Loucy (cell line): Measurements from ENCODE around the gene NR3C2.

Source experiments
- H2AFZ ChIP-seq: fragments of 200-600 bp; sonication (generic); 2 replicates; pipeline ENCODE4 v1.6.0; 2016; ENCODE audit warnings: antibody characterized with exemption, mild to moderate bottlenecking, low read length, moderate library complexity
- H3F3A ChIP-seq: fragments of 200-600 bp; 2 replicates; pipeline ENCODE4 v1.6.0; 2016; ENCODE audit warnings: antibody characterized with exemption, low read depth, mild to moderate bottlenecking
- H3K27me3 ChIP-seq: fragments of 200-600 bp; sonication (generic); 2 replicates; pipeline ENCODE4 v1.6.1; 2014; ENCODE audit warnings: low read length, mild to moderate bottlenecking; ENCODE audit not compliant: insufficient read depth, poor library complexity, severe bottlenecking
- H3K36me3 ChIP-seq: fragments of 200-600 bp; sonication (generic); 2 replicates; pipeline ENCODE4 v1.6.1; 2016; ENCODE audit warnings: low read length; ENCODE audit not compliant: insufficient read depth
- H3K4me1 ChIP-seq: fragments of 200-600 bp; sonication (generic); 2 replicates; pipeline ENCODE4 v1.5.1; 2014; ENCODE audit warnings: low read length, mild to moderate bottlenecking; ENCODE audit not compliant: insufficient read depth, poor library complexity, severe bottlenecking
- H3K4me2 ChIP-seq: fragments of 200-600 bp; sonication (generic); 2 replicates; pipeline ENCODE4 v1.6.0; 2014; ENCODE audit warnings: antibody characterized with exemption, low read length, low read depth, mild to moderate bottlenecking; ENCODE audit not compliant: poor library complexity, severe bottlenecking
- H3K4me3 ChIP-seq: fragments of 200-600 bp; sonication (generic); 2 replicates; pipeline ENCODE4 v1.5.1; 2014; ENCODE audit warnings: low read length, mild to moderate bottlenecking, mixed read lengths; ENCODE audit not compliant: poor library complexity, severe bottlenecking
- H3K79me2 ChIP-seq: fragments of 200-600 bp; sonication (generic); 2 replicates; pipeline ENCODE4 v1.6.1; 2014; ENCODE audit warnings: low read length; ENCODE audit not compliant: insufficient read depth
- H3K9ac ChIP-seq: fragments of 200-600 bp; sonication (generic); 2 replicates; pipeline ENCODE4 v1.6.0; 2014; ENCODE audit warnings: mild to moderate bottlenecking, low read depth, low read length, moderate library complexity; ENCODE audit not compliant: poor library complexity, severe bottlenecking
- H3K9me2 ChIP-seq: fragments of 200-600 bp; sonication (generic); replicated peaks from 2 replicates; pipeline ENCODE4 v1.6.1; 2016; ENCODE audit warnings: low read depth, low read length, mixed read lengths
- H3K9me3 ChIP-seq: fragments of 200-600 bp; sonication (generic); 2 replicates; pipeline ENCODE4 v1.6.1; 2014; ENCODE audit warnings: mild to moderate bottlenecking, antibody characterized with exemption, low read length, low read depth; ENCODE audit not compliant: insufficient read depth
- H4K20me1 ChIP-seq: fragments of 200-600 bp; sonication (generic); 2 replicates; pipeline ENCODE4 v1.6.0; 2014; ENCODE audit warnings: antibody characterized with exemption, low read length, mild to moderate bottlenecking; ENCODE audit not compliant: insufficient read depth, poor library complexity, severe bottlenecking
- CTCF ChIP-seq: fragments of 200-600 bp; sonication (generic); conservative IDR thresholded peaks from 2 replicates; pipeline ENCODE4 v1.5.1; 2014; ENCODE audit warnings: mild to moderate bottlenecking, antibody characterized with exemption, low read length
- EZH2phosphoT487 ChIP-seq: fragments of 200-600 bp; IDR thresholded peaks from 2 replicates; pipeline ENCODE4 v1.6.1; 2018; ENCODE audit warnings: antibody characterized with exemption, mild to moderate bottlenecking, moderate library complexity, borderline replicate concordance

Gene NR3C2

GRCh38 chr4:148044089-148044911, 397.9 kb downstream of the NR3C2 start:
- Histone ChIP-seq H3K9me2 (no peaks in the 10 kb centered on the region), H3F3A (no peaks in the 10 kb centered on the region), H3K4me2 (no peak overlapping the region), H3K79me2 (no peaks in the 10 kb centered on the region), H3K4me3 (no peak overlapping the region), H2AFZ (no peak overlapping the region), H3K9ac (no peak overlapping the region), H3K36me3 (peaks cover 14% of the 10 kb centered on the region; the same call in 1 of the 2 replicates), H3K4me1 (no peaks in the 10 kb centered on the region), H3K9me3 (no peaks in the 10 kb centered on the region), H4K20me1 (no peaks in the 10 kb centered on the region), H3K27me3 (no peaks in the 10 kb centered on the region)
- no peak for TF ChIP-seq EZH2phosphoT487
- no peak for TF ChIP-seq CTCF

GRCh38 chr4:148041606-148042329, 400.4 kb downstream of the NR3C2 start:
- Histone ChIP-seq H3K4me1 (no peaks in the 10 kb centered on the region), H3K4me3 (no peak overlapping the region), H3F3A (no peaks in the 10 kb centered on the region), H3K9me2 (no peaks in the 10 kb centered on the region), H3K9ac (no peak overlapping the region), H2AFZ (no peak overlapping the region), H3K36me3 (peaks cover 2% of the 10 kb centered on the region; the same call in 1 of the 2 replicates), H3K4me2 (no peak overlapping the region), H3K79me2 (no peaks in the 10 kb centered on the region), H3K27me3 (no peaks in the 10 kb centered on the region), H3K9me3 (no peaks in the 10 kb centered on the region), H4K20me1 (no peaks in the 10 kb centered on the region)
- TF ChIP-seq EZH2phosphoT487, result no peak
- TF ChIP-seq CTCF, result no peak

- Histone ChIP-seq H2AFZ (no peak overlapping the region), H4K20me1 (no peaks in the 10 kb centered on the region), H3K4me1 (no peaks in the 10 kb centered on the region), H3K4me2 (no peak overlapping the region), H3K4me3 (no peak overlapping the region), H3K27me3 (no peaks in the 10 kb centered on the region), H3K9me3 (no peaks in the 10 kb centered on the region), H3K9me2 (no peaks in the 10 kb centered on the region), H3K9ac (no peak overlapping the region), H3K36me3 (no peaks in the 10 kb centered on the region), H3F3A (no peaks in the 10 kb centered on the region), H3K79me2 (no peaks in the 10 kb centered on the region)
- TF ChIP-seq CTCF, result no peak
- TF ChIP-seq EZH2phosphoT487, result no peak
Measured at GRCh38 chr4:148034813-148035212, 407.4 kb downstream of the NR3C2 start.
